Measurements from ENCODE around the gene FLCN. TPM values are rescaled to one million over a fixed set of nuclear protein-coding genes. Genes with fewer than 3 reads are reported as not detected.
A peak's percentile ranks its signal among the peaks of the same experiment; 100 is the strongest.

The FLCN gene
- total RNA-seq, 2 donors from 2014 or later: 43.8 to 125 TPM

DNA sequence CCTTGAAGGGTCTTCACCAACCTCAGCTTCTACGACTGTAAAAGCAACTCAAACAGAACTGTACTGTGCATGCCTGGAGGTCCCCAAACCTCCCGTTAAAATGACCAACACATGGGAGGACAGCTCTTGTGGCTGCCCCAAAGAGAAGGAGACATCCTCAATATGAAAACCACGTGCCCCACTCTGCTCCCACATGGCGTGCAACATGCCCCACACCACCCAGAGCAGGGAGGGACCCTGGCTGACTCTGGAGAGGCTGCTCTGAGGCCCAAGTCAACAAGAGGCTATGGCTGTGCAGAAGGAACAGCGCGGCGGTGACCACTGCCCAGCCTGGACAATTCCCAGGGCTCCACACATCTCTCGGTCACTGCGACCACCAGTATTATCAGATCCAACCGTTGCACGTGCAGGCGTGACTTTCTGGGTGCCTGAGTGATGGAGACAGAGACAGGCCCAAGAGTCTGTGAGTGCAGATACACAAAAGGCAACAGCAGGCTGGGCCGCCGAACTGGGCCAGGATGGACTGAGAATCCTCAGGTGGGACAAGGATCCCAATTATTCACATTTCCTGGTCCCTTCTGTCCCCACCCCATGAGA, 32.2 kb downstream of the FLCN start:
- Histone ChIP-seq H3K27ac (peak overlapping the region; percentile 86 to 90), H3K4me1 (replicated peaks) (peaks cover 19% of the 10 kb centered on the region), H3K27me3 (replicated peaks; ENCODE audit: insufficient read depth) (no peaks in the 10 kb centered on the region), H3K9me3 (no peaks in the 10 kb centered on the region), H3K36me3 (no peaks in the 10 kb centered on the region), H3K4me3 (peak overlapping the region; percentile 42 to 45)
- intact Hi-C loops (cut with DNase I): loop anchor here (5.0 kb wide), 1 partner anchor 52 kb away; no protein-coding TSS in a partner anchor
- TF ChIP-seq, protein P1, sequence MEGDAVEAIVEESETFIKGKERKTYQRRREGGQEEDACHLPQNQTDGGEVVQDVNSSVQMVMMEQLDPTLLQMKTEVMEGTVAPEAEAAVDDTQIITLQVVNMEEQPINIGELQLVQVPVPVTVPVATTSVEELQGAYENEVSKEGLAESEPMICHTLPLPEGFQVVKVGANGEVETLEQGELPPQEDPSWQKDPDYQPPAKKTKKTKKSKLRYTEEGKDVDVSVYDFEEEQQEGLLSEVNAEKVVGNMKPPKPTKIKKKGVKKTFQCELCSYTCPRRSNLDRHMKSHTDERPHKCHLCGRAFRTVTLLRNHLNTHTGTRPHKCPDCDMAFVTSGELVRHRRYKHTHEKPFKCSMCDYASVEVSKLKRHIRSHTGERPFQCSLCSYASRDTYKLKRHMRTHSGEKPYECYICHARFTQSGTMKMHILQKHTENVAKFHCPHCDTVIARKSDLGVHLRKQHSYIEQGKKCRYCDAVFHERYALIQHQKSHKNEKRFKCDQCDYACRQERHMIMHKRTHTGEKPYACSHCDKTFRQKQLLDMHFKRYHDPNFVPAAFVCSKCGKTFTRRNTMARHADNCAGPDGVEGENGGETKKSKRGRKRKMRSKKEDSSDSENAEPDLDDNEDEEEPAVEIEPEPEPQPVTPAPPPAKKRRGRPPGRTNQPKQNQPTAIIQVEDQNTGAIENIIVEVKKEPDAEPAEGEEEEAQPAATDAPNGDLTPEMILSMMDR (IDR thresholded peaks at IDR 0.05): no peak
- TF ChIP-seq POLR2AphosphoS5 (IDR thresholded peaks at IDR 0.05): peak; percentile 2
- DNase-seq (ENCODE audit: low spot score): no peak
- WGBS: 58% methylated on average over 14 of the region's 14 CpGs

DNA sequence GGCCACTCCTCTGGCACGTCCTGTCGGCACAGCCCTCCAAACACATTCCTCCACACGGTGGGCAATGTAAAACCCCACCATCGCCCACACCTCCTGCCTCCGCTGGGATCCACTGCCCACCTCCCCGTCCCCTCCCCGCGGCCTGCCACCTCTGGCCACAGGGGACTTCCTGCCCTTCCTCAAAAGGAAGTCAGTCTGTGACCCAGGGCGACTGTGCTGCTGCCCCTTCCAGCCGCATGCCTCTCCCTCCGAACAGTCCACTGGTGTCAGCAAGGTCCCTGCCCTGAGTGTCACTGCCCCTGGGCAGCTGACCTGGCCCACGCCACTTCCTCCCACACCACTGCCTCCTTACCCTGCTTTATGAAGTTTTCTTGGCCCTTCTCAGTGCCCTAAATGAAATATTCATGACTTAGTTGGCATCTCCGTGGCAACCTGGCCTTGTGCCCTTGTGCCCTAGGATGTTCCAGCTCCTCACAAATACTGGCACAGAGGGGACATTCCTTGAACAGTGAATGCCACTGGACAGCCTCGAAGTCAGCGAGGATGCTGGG, 32.9 kb downstream of the FLCN start:
- Histone ChIP-seq H3K36me3 (no peaks in the 10 kb centered on the region), H3K4me3 (no peak overlapping the region), H3K27ac (peak overlapping the region; percentile 23 to 49), H3K9me3 (no peaks in the 10 kb centered on the region), H3K4me1 (replicated peaks) (peaks cover 19% of the 10 kb centered on the region), H3K27me3 (replicated peaks; ENCODE audit: insufficient read depth) (no peaks in the 10 kb centered on the region)
- WGBS: 51% methylated on average over 15 of the region's 15 CpGs
- peak; percentile 4 for TF ChIP-seq POLR2AphosphoS5 (IDR thresholded peaks at IDR 0.05)
- TF ChIP-seq, protein P1 (IDR thresholded peaks at IDR 0.05): no peak
- no peak for DNase-seq (ENCODE audit: low spot score)
- intact Hi-C loops (cut with DNase I): no loop called here

DNA sequence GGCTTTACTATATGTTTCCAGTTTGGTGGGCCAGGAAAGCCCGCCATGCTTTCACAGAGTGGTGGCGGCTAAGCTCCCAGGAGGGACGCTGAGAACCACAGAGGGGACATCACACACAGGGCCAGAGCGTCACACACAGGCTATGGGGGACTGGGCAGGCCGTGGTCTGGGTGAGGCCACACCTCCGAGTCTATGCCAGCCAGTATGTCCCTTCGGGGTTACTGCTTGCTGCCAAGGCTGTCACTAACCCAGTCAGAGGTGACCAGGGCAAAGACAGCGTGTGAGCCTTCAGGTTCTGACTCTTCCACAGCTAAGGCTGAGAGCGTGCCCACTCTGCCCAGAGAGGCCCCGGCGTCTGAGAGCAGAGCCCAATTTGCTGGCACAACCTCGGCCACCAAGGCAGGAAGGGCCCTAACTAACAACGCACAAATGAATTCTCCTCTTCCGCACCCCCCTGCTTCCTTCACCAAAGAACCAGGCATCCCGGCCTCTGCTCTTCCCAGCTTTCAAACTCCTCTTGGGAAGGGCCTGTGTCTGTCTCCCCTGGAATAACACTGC, 33.7 kb downstream of the FLCN start:
- no peaks in the 10 kb centered on the region for H3K36me3 ChIP-seq
- TF ChIP-seq, protein P1 (IDR thresholded peaks at IDR 0.05): no peak
- TF ChIP-seq POLR2A (IDR thresholded peaks at IDR 0.05): no peak
- TF ChIP-seq POLR2AphosphoS5 (IDR thresholded peaks at IDR 0.05): no peak
- intact Hi-C loops (cut with DNase I): no loop called here
- H3K27me3 ChIP-seq (replicated peaks; ENCODE audit: insufficient read depth): no peaks in the 10 kb centered on the region
- 91% methylated on average over 12 of the region's 15 CpGs for WGBS
- no peak overlapping the region for H3K4me3 ChIP-seq
- H3K9me3 ChIP-seq: no peaks in the 10 kb centered on the region
- no peak for DNase-seq (ENCODE audit: low spot score)
- peak overlapping the region in 1 of 2 donors; percentile 23 for H3K27ac ChIP-seq
- H3K4me1 ChIP-seq (replicated peaks): peaks cover 19% of the 10 kb centered on the region

DNA sequence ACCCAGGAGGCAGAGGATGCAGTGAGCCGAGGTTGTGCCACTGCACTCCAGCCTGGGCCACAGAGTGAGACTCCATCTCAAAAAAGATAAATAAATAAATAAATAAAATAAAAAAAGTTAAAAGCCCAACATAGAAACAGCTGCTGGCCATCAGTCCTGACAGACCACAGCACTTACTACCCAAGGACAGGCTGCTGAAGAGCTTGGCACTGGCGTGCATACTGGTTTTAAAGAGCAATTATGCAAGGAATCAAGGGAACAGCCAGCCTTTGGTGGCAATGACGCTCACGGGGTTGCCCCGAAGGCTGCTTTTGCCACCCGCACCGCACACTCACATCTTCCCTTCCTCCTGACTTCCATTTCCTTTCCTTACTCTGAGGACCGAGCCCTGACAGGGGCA, 35.1 kb downstream of the FLCN start:
- TF ChIP-seq POLR2A (IDR thresholded peaks at IDR 0.05) (no peak), POLR2AphosphoS5 (IDR thresholded peaks at IDR 0.05) (no peak)
- TF ChIP-seq, protein P1 (IDR thresholded peaks at IDR 0.05): no peak

DNA sequence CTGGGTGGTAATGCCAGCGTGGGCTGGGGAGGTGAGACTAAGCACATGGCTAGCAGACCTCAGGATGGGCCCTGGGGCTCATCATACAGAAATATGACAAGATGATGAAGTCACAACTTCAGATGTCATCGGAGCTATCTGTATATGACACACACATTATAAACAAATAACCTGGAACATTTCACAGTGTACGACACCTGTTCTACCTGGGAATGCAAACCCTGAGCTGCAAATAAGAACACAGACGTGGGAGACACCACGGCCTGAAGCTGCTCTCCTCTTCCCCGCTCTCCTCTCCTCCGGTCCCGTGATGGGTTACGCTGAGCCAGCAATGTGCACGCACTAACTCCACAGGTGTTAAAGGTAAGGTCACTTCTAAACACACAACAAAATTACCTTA, 35.7 kb downstream of the FLCN start:
- DNase-seq (ENCODE audit: low spot score): no peak
- TF ChIP-seq POLR2AphosphoS5 (IDR thresholded peaks at IDR 0.05) (no peak), POLR2A (IDR thresholded peaks at IDR 0.05) (no peak)
- TF ChIP-seq, protein P1 (IDR thresholded peaks at IDR 0.05): no peak
- Histone ChIP-seq H3K36me3 (no peaks in the 10 kb centered on the region), H3K9me3 (no peaks in the 10 kb centered on the region), H3K4me3 (no peak overlapping the region), H3K27ac (peak overlapping the region; percentile 41 to 68), H3K27me3 (replicated peaks; ENCODE audit: insufficient read depth) (no peaks in the 10 kb centered on the region), H3K4me1 (replicated peaks) (peaks cover 19% of the 10 kb centered on the region)
- 48% methylated on average over 10 of the region's 10 CpGs for WGBS
- intact Hi-C loops (cut with DNase I): no loop called here

More for the DNA sequence above, 35.1 kb downstream of the FLCN start:
- Histone ChIP-seq H3K27ac (peak overlapping the region in 1 of 2 donors; percentile 68), H3K4me3 (no peak overlapping the region), H3K27me3 (replicated peaks; ENCODE audit: insufficient read depth) (no peaks in the 10 kb centered on the region), H3K9me3 (no peaks in the 10 kb centered on the region), H3K4me1 (replicated peaks) (peaks cover 19% of the 10 kb centered on the region), H3K36me3 (no peaks in the 10 kb centered on the region)
- no peak for DNase-seq (ENCODE audit: low spot score)
- 65% methylated on average over 8 of the region's 8 CpGs for WGBS
- intact Hi-C loops (cut with DNase I): no loop called here

Measured in prostate gland (tissue), 2 donors.